Stimulated activated naive CD4-positive, alpha-beta T cell treated with Interleukin-2 at 50 U/mL for 16 hours (primary cell): ENCODE results near the gene FAM107B.
"Not testable (repeated sequence)": the region's sequence is repeated elsewhere in the genome, so short reads cannot be mapped to it uniquely, and the experiment has no call there.

Experiments used
- DNase-seq: peaks from one replicate; lab custom pipeline; 2025; lab: John Stamatoyannopoulos, UW

Gene FAM107B

GRCh38 chr10:14774797-14775196 lies at the start of gene FAM107B:
Gene FAM107B, minus strand, starts transcription at chr10:14774897. Its CDS starts 234 bp downstream, at chr10:14774663.
- no peak for DNase-seq

GRCh38 chr10:14823966-14824365 lies 49.3 kb upstream of the FAM107B start:
- no peak for DNase-seq

- peak; percentile 19 for DNase-seq
Measured at GRCh38 chr10:14822879-14823755, 48.4 kb upstream of the FAM107B start.

- DNase-seq, result no peak
Measured at GRCh38 chr10:14821635-14822375, 47.1 kb upstream of the FAM107B start.

- no peak for DNase-seq
Measured at GRCh38 chr10:14820775-14821154, 46.1 kb upstream of the FAM107B start.

- no peak for DNase-seq
Measured at GRCh38 chr10:14820010-14820774, 45.5 kb upstream of the FAM107B start.

- DNase-seq, result not testable (repeated sequence)
Measured at GRCh38 chr10:14816717-14817116, 42.0 kb upstream of the FAM107B start.

- no peak for DNase-seq
Measured at GRCh38 chr10:14815681-14816080, 41.0 kb upstream of the FAM107B start.

- DNase-seq, result no peak
Measured at GRCh38 chr10:14812271-14812670, 37.6 kb upstream of the FAM107B start.

- DNase-seq, result no peak
Measured at GRCh38 chr10:14810969-14811953, 36.6 kb upstream of the FAM107B start.

GRCh38 chr10:14806318-14806717 lies 31.6 kb upstream of the FAM107B start:
- DNase-seq, result no peak

GRCh38 chr10:14803827-14804226 lies 29.1 kb upstream of the FAM107B start:
- no peak for DNase-seq

- no peak for DNase-seq
Measured at GRCh38 chr10:14801723-14802122, 27.0 kb upstream of the FAM107B start.

- no peak for DNase-seq
Measured at GRCh38 chr10:14800397-14800796, 25.7 kb upstream of the FAM107B start.

GRCh38 chr10:14798636-14799035 lies 23.9 kb upstream of the FAM107B start:
- no peak for DNase-seq

GRCh38 chr10:14787938-14788337 lies 13.2 kb upstream of the FAM107B start:
- DNase-seq, result no peak

- DNase-seq, result no peak
Measured at GRCh38 chr10:14784459-14785055, 9.9 kb upstream of the FAM107B start.

- no peak for DNase-seq
Measured at GRCh38 chr10:14782691-14783363, 8.1 kb upstream of the FAM107B start.

GRCh38 chr10:14781763-14782162 lies 7.1 kb upstream of the FAM107B start:
- DNase-seq, result no peak

- DNase-seq, result no peak
Measured at GRCh38 chr10:14779001-14779651, 4.4 kb upstream of the FAM107B start.
